NCI-H146 treated with DMSO at 0.1 percent for 48 hours (cell line): ENCODE results near the gene TIMM10.
"Not testable (repeated sequence)": the region's sequence is repeated elsewhere in the genome, so short reads cannot be mapped to it uniquely, and the experiment has no call there.

Experiments
- DNase-seq: peaks from one replicate; lab custom pipeline; 2025; ENCODE audit not compliant: unreplicated experiment; lab: John Stamatoyannopoulos, UW

TIMM10 gene

DNA sequence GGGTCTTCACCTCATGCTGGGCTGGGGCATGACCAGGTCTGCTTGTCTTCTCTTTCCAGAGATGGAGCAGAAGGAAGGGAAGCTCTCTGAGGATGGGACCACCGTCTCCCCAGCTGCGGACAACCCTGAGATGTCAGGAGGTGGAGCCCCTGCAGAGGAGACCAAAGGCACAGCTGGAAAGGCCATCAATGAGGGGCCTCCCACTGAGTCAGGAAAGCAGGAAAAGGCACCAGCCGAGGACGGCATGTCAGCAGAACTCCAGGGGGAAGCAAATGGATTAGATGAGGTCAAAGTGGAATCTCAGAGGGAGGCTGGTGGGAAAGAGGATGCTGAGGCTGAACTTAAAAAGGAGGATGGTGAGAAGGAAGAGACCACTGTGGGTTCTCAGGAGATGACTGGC, 12.0 kb upstream of the TIMM10 start:
- no peak for DNase-seq

DNA sequence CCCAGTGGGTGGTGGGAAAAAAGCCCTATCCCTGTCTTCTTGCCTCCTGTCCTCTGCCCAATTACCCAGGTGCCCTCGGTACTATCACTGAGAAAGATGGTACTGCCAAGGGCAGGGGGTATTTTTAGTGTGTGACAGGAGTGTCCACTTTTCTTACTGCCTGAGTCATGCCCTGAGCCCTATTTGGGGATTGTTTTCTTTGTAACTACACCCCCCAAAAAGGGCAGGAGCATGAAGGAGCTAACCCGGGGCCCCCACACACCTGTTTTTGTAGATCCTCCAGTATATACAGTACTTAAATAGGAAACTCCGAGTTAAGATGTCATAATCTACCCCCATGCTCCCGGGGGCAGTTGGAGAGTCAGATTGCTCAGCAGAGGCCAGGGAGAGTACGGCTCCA, 10.6 kb upstream of the TIMM10 start:
- no peak for DNase-seq

- DNase-seq: no peak
Measured at GRCh38 chr11:57539342-57539741, 8.8 kb upstream of the TIMM10 start.

DNA sequence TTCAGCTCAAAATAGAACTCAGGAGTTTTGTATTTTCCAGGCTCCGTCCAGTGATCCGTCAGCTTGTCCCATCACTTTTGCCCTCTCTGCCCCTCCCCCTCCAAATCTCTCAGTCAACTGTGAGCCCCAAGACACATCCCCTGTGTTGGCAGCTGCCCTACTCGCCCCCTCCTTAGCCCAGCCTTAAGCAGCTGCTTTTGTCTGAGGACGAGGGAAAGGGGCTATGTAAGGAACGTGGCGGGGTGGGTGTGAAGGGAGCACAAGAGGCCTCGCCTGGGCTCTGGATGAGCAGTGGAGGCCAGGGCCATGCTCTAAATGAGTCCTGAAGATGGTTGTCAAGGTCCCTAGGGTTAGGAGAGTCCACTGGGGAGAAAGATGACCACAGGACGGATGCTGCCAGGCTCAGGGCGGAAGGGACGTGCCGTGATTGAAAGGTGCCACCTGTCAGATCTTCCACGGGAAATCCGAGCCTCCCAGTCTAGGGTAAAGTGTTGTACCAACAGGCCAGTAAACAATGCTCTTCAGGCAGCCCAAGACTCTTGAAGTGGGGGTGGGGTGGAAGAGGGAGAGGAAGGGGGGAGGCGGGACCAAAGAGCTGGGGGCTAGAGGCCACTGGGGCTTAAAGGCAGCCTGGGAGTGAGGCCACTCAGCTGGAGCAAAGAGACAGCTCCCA, 6.5 kb upstream of the TIMM10 start, which contains the start of gene SMTNL1:
SMTNL1 (plus strand) TSS at position 649 of the 673 bp plus-strand sequence. CDS start 5,048 bp downstream, outside the sequence.
- DNase-seq: no peak

- DNase-seq: not testable (repeated sequence)
Measured at GRCh38 chr11:57534449-57534848, 3.9 kb upstream of the TIMM10 start.

DNA sequence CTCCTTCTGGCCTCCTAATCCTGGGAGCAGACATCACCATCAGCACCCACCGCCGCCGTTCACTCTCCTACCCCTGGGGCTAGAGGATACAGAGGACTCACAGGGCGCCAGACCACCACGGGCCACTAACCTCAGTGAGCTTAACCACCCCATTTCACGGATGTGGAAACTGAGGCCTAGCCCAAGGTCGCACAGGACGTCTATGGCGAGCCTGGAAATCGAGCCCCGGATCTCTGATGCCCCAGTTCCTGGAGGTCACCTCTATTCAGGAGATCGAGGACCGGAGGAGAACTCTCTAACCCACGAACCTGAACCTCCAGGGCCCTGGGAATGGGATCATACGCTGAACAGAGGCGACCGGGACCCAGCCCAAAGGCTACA, 349 bp downstream of the TIMM10 start:
- DNase-seq: no peak

GRCh38 chr11:57529012-57529411, 1.5 kb downstream of the TIMM10 start:
- no peak for DNase-seq

DNA sequence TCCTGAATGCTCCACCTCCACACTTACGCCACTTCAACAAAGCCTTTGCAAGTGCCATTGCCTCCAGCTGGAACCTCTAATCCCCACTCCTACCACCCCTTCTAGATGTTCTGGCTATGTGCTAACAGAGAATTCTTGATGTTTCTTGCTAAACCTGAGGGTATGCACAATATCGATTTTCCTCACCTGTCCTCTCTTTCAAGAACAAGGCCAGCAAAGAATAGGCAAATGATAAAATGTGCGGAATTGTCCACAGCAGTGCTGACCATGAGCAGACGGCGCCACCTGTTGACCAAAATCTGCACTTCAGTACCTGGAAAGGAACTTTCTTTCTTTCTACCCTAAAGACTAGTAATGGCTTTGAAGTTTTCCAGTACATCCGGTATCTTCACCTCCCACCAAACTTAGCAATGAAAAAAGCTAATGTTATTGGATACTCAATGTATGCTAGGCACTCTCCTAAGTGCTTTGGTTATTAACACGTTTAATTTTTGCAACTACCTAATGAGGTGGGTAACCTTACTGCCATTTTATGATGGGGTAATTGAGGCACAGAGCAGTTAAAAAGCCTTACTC, 3.4 kb downstream of the TIMM10 start:
- peak; percentile 51 for DNase-seq

GRCh38 chr11:57523419-57523818, 7.1 kb downstream of the TIMM10 start:
- no peak for DNase-seq

GRCh38 chr11:57521116-57521515, 9.4 kb downstream of the TIMM10 start:
- DNase-seq: no peak

GRCh38 chr11:57516061-57516443, 14.5 kb downstream of the TIMM10 start:
- DNase-seq: no peak

- DNase-seq: no peak
Measured at GRCh38 chr11:57515332-57516060, 15.1 kb downstream of the TIMM10 start, which contains the start of gene SLC43A1. Gene SLC43A1 (minus strand): TSS chr11:57515702. CDS start chr11:57514111, 1,591 bp downstream.

DNA sequence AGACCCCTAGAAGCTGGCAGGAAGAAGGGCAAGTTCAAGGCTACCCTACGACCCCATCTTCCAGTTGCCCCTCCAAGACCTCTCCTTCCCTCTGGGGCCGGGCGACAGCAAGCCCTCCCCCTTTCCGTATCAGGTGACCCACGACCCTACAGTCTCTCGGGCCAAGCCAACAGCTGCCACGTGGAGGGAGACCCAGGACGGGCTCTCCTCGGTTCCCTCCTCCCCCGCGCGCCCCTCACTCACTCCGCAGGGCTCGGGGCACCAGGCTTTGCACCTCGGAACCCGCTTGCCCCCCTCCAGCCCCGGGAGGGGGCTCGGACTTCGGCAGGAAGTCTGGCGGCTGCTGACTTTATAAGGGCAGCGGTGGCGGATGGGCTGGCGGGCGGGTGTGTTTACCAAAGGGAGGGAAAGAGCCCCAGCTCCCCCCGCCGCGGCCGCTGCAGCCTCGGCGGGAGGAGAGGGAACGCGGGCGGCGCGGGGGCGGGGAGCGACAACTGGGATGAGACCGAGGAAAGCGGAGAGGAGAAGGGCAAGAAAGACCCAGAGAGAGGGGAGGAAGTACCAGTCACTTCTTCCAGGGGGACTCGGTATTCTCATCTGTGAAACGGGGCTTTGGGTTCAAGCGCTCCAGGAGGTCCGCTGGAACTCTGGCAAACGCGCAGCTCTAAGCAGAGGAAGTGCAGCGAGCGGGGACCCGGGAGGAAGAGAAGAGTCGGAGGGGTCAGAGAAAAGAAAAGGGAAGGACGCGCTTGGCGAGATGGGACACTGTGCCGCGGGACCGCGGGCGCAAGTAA, 15.8 kb downstream of the TIMM10 start:
- DNase-seq: peak; percentile 26

GRCh38 chr11:57513911-57514537, 16.5 kb downstream of the TIMM10 start:
- no peak for DNase-seq

DNA sequence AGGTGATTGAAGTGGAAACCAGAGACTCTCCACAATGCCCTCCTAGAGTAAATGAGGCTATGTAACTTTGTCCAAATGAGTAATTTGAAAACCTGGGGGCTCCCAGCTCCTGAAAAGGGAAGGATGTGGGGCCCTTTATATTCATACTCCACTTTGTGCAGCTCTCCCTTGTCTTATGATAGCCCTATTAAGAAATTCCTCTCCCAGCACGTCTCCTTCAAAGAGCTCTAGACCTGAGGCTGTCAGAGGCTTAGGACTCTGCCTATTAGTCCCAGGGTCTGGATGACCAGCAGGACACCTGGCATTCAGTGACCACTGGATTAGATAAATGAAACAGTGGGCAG, 17.1 kb downstream of the TIMM10 start:
- DNase-seq: no peak

- DNase-seq: no peak
Measured at GRCh38 chr11:57512646-57513451, 17.7 kb downstream of the TIMM10 start.

GRCh38 chr11:57511741-57512430, 18.7 kb downstream of the TIMM10 start:
- no peak for DNase-seq

DNA sequence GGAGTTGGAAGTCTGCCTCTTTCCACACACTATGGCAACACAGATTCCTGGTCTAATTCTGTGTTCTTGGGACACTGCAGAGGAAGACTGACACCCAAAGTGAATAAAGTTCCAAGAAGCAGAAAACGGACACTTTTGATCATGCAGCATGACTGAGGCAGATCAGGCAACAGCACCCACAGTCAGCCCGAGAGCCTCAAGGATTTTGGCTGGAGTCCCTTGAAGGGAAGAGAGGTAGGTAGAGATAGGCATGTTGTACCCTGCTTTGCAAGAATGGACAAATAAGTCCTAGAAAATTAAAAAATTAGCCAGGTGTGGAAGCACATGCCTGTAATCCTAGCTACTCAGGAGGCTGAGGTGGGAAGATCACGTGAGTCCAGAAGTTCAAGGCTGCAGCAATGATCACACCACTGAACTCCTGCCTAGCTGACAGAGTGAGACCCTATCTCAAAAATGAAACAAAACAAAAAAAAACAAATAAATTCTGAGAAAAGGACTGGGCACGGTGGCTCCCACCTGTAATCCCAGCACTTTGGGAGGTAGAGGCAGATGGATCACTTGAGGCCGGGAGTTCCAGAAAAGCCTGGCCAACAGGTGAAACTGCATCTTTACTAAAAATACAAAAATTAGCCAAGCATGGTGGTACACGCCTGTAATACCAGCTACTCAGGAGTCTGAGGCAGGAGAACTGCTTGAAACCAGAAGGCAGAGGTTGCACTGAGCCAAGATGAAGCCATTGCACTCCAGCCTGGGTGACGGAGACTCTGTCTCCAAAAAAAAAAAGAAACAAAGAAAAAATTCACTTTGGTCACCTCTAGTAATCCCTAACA, 22.0 kb downstream of the TIMM10 start:
- no peak for DNase-seq

GRCh38 chr11:57506522-57506921, 24.0 kb downstream of the TIMM10 start:
- DNase-seq: no peak
